ENCODE results near the gene NELL2. TPM values are rescaled to one million over a fixed set of nuclear protein-coding genes. Genes with fewer than 3 reads are reported as not detected.

NELL2 gene
- total RNA-seq, 1 donor from 2014 or later = 1.7 TPM

DNA sequence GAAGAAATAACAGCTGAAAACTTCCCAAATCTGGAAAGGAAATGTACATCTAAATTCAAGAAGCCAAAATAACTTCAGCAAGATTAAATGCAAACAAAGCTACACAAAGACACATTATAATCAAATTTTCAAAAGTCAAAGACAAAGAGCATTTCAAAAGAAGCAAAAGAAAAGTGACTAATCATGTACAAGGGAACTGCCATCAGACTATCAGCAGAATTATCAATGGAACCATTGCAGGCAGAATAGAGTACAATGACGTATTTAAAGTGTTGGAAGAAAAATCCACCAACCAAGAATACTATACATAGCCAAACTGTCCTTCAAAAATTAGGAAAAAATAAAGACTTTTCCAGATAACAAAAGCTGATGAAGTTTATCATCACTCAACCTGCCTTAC, 147.5 kb downstream of the NELL2 start:
- DNase-seq (ENCODE audit: low spot score) = no peak
- Mint-ChIP-seq H3K9me3 (ENCODE audit: unreplicated experiment) (no peaks in the 10 kb centered on the region), H3K4me3 (ENCODE audit: unreplicated experiment) (no peak overlapping the region), H3K27me3 (ENCODE audit: unreplicated experiment) (no peaks in the 10 kb centered on the region), H3K27ac (ENCODE audit: unreplicated experiment) (no peak overlapping the region), H3K4me1 (ENCODE audit: unreplicated experiment) (no peaks in the 10 kb centered on the region), H3K36me3 (ENCODE audit: low read depth, unreplicated experiment) (no peaks in the 10 kb centered on the region)
- no peak for TF ChIP-seq CTCF (IDR thresholded peaks at IDR 0.05; ENCODE audit: unreplicated experiment)

GRCh38 chr12:44720265-44720664, 155.8 kb downstream of the NELL2 start:
- H3K9me3 Mint-ChIP-seq (ENCODE audit: unreplicated experiment) = no peaks in the 10 kb centered on the region
- H3K4me3 Mint-ChIP-seq (ENCODE audit: unreplicated experiment) = no peak overlapping the region
- H3K27me3 Mint-ChIP-seq (ENCODE audit: unreplicated experiment) = no peaks in the 10 kb centered on the region
- no peak overlapping the region for H3K27ac Mint-ChIP-seq (ENCODE audit: unreplicated experiment)
- no peak for TF ChIP-seq CTCF (IDR thresholded peaks at IDR 0.05; ENCODE audit: unreplicated experiment)
- H3K4me1 Mint-ChIP-seq (ENCODE audit: unreplicated experiment) = no peaks in the 10 kb centered on the region
- DNase-seq (ENCODE audit: low spot score) = no peak
- H3K36me3 Mint-ChIP-seq (ENCODE audit: low read depth, unreplicated experiment) = no peaks in the 10 kb centered on the region

- no peak overlapping the region for H3K27ac Mint-ChIP-seq (ENCODE audit: unreplicated experiment)
- no peaks in the 10 kb centered on the region for H3K4me1 Mint-ChIP-seq (ENCODE audit: unreplicated experiment)
- H3K9me3 Mint-ChIP-seq (ENCODE audit: unreplicated experiment) = no peaks in the 10 kb centered on the region
- no peak overlapping the region for H3K4me3 Mint-ChIP-seq (ENCODE audit: unreplicated experiment)
- DNase-seq (ENCODE audit: low spot score) = no peak
- H3K36me3 Mint-ChIP-seq (ENCODE audit: low read depth, unreplicated experiment) = no peaks in the 10 kb centered on the region
- TF ChIP-seq CTCF (IDR thresholded peaks at IDR 0.05; ENCODE audit: unreplicated experiment) = no peak
- no peaks in the 10 kb centered on the region for H3K27me3 Mint-ChIP-seq (ENCODE audit: unreplicated experiment)
These were observed 158.5 kb downstream of the NELL2 start for GRCh38 chr12:44717612-44718011.

DNA sequence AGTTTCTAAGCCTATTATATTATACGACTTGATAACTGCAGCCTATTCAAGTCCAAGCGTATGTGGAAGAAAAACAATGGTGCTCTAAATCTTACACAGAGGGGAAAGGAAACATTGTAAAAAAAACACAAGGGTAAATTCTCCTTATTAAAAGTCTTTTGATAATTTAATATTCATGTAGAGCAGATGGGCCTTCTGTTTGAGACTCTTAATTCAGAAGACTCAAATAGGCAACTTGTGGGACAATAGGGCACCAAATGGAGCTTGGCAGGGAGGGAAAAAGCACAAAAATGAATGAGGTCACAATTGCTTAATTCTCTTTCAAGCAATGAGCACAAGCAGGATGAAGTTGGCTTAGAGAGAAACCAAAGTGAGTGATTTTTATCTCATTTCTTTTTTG, 159.4 kb downstream of the NELL2 start:
- Mint-ChIP-seq H3K27me3 (ENCODE audit: unreplicated experiment) (no peaks in the 10 kb centered on the region), H3K9me3 (ENCODE audit: unreplicated experiment) (no peaks in the 10 kb centered on the region), H3K4me1 (ENCODE audit: unreplicated experiment) (no peaks in the 10 kb centered on the region), H3K27ac (ENCODE audit: unreplicated experiment) (no peak overlapping the region), H3K4me3 (ENCODE audit: unreplicated experiment) (no peak overlapping the region), H3K36me3 (ENCODE audit: low read depth, unreplicated experiment) (no peaks in the 10 kb centered on the region)
- TF ChIP-seq CTCF (IDR thresholded peaks at IDR 0.05; ENCODE audit: unreplicated experiment) = no peak
- DNase-seq (ENCODE audit: low spot score) = no peak

GRCh38 chr12:44711736-44712135, 164.4 kb downstream of the NELL2 start:
- H3K4me1 Mint-ChIP-seq (ENCODE audit: unreplicated experiment) = no peaks in the 10 kb centered on the region
- H3K27me3 Mint-ChIP-seq (ENCODE audit: unreplicated experiment) = no peaks in the 10 kb centered on the region
- H3K4me3 Mint-ChIP-seq (ENCODE audit: unreplicated experiment) = no peak overlapping the region
- H3K27ac Mint-ChIP-seq (ENCODE audit: unreplicated experiment) = no peak overlapping the region
- no peak for DNase-seq (ENCODE audit: low spot score)
- no peaks in the 10 kb centered on the region for H3K9me3 Mint-ChIP-seq (ENCODE audit: unreplicated experiment)
- no peaks in the 10 kb centered on the region for H3K36me3 Mint-ChIP-seq (ENCODE audit: low read depth, unreplicated experiment)
- no peak for TF ChIP-seq CTCF (IDR thresholded peaks at IDR 0.05; ENCODE audit: unreplicated experiment)

All from endothelial cell (in vitro differentiated cells).